H1 (cell line): ENCODE measurements around the gene CXorf65. TPM values are rescaled to one million over a fixed set of nuclear protein-coding genes. Genes with fewer than 3 reads are reported as not detected.
A peak's percentile ranks its signal among the peaks of the same experiment; 100 is the strongest.

Experiments
- CTCF ChIA-PET: fragments of 300-600 bp; sonication (Branson Sonifier 250); formaldehyde crosslinking; loops from one replicate; lab custom pipeline; 2021; ENCODE audit not compliant: partially characterized antibody; lab: Charles Lee
- POLR2A ChIA-PET: fragments of 300-600 bp; sonication (Branson Sonifier 250); formaldehyde crosslinking; loops from one replicate; lab custom pipeline; 2021; ENCODE audit warnings: inconsistent platforms; ENCODE audit not compliant: partially characterized antibody; lab: Charles Lee
- DNase-seq, 2 experiments: peaks; one replicate each; pipeline versions ENCODE4 v3.0.0 to v3.0.0-alpha.2; 2010 to 2022; ENCODE audit warnings: low spot score in 2 of 2, low read depth in 1 of 2, mixed read lengths in 1 of 2
- FAIRE-seq: peaks from 2 replicates; lab custom pipeline; 2011; peaks lifted over from hg19 to GRCh38; lab: Jason Lieb, UNC
- H2AFZ ChIP-seq: 2 replicates; pipeline ENCODE4 v1.8.1; 2012; ENCODE audit warnings: low read length, inconsistent platforms
- H2AK5ac ChIP-seq: 2 replicates; pipeline ENCODE4 v1.6.1; 2013; ENCODE audit warnings: low read depth, low read length
- H2BK120ac ChIP-seq: replicated peaks from 2 replicates; pipeline ENCODE3; 2013; ENCODE audit warnings: low read depth, low read length, inconsistent platforms
- H2BK12ac ChIP-seq: 2 replicates; pipeline ENCODE4 v1.6.1; 2013; ENCODE audit warnings: low read depth, low read length
- H2BK15ac ChIP-seq: 2 replicates; pipeline ENCODE4 v1.6.1; 2013; ENCODE audit warnings: low read length
- H2BK20ac ChIP-seq: 2 replicates; pipeline ENCODE4 v1.6.1; 2013; ENCODE audit warnings: low read length
- H2BK5ac ChIP-seq: 2 replicates; pipeline ENCODE4 v1.6.1; 2013; ENCODE audit warnings: low read depth, low read length
- H3K14ac ChIP-seq: 2 replicates; pipeline ENCODE4 v1.6.1; 2013; ENCODE audit warnings: inconsistent platforms; ENCODE audit not compliant: insufficient read length
- H3K18ac ChIP-seq: 2 replicates; pipeline ENCODE4 v1.6.1; 2013; ENCODE audit warnings: low read length; ENCODE audit errors: extremely low read depth
- H3K23ac ChIP-seq: 2 replicates; pipeline ENCODE4 v1.6.1; 2013; ENCODE audit warnings: inconsistent platforms; ENCODE audit not compliant: insufficient read length
- H3K23me2 ChIP-seq: 2 replicates; pipeline ENCODE4 v1.6.1; 2013; ENCODE audit warnings: low read depth, low read length
- H3K27ac ChIP-seq: 2 replicates; pipeline ENCODE4 v1.6.1; 2011; ENCODE audit warnings: low read depth, low read length, inconsistent platforms
- H3K27me3 ChIP-seq, 4 experiments: replicated peaks in 1 of 4; 1 replicate in 1 of 4; 2 replicates in 3 of 4; pipeline versions ENCODE4 v1.6.1 to v1.8.1; 2011 to 2013; ENCODE audit warnings: low read length in 3 of 4, mild to moderate bottlenecking in 3 of 4, inconsistent platforms in 2 of 4, mixed read lengths in 2 of 4, moderate library complexity in 1 of 4; ENCODE audit not compliant: control insufficient read depth in 3 of 4, insufficient read depth in 3 of 4; ENCODE audit errors: extremely low read depth in 1 of 4
- H3K36me3 ChIP-seq, 4 experiments: 2 replicates each; pipeline versions ENCODE4 v1.6.1 to v1.8.1; 2011 to 2013; ENCODE audit warnings: mild to moderate bottlenecking in 4 of 4, low read length in 3 of 4, moderate library complexity in 2 of 4, control low read depth in 1 of 4, inconsistent platforms in 1 of 4; ENCODE audit not compliant: insufficient read depth in 4 of 4, control insufficient read depth in 2 of 4
- H3K4ac ChIP-seq: replicated peaks from 2 replicates; pipeline ENCODE3; 2013; ENCODE audit warnings: low read length, low read depth, mixed read lengths, inconsistent platforms; ENCODE audit not compliant: insufficient read length
- H3K4me1 ChIP-seq, 4 experiments: replicated peaks in 1 of 4; 1 replicate in 1 of 4; 2 replicates in 3 of 4; pipeline versions ENCODE4 v1.6.1 to v1.8.1; 2011 to 2013; ENCODE audit warnings: low read length in 3 of 4, inconsistent platforms in 2 of 4, mixed read lengths in 1 of 4; ENCODE audit not compliant: insufficient read depth in 4 of 4, control insufficient read depth in 3 of 4
- H3K4me2 ChIP-seq, 2 experiments: 2 replicates each; pipeline versions ENCODE4 v1.6.1 to v1.8.1; 2011 to 2013; ENCODE audit warnings: low read depth in 2 of 2, low read length in 2 of 2, control low read depth in 1 of 2, inconsistent platforms in 1 of 2, mild to moderate bottlenecking in 1 of 2; ENCODE audit not compliant: insufficient read depth in 1 of 2
- H3K4me3 ChIP-seq, 4 experiments: fragments of 200-600, 300-600 bp in 1 of 4; sonication (generic), shearing (Covaris generic), sonication (Bioruptor Twin) in 1 of 4; 2 replicates each; pipeline versions ENCODE4 v1.5.1 to v1.8.1; 2011 to 2016; ENCODE audit warnings: low read length in 4 of 4, low read depth in 3 of 4, control low read depth in 2 of 4, inconsistent platforms in 2 of 4, mild to moderate bottlenecking in 2 of 4, mixed read lengths in 1 of 4, moderate library complexity in 1 of 4; ENCODE audit not compliant: insufficient read depth in 2 of 4; ENCODE audit errors: extremely low read depth in 1 of 4
- H3K56ac ChIP-seq: replicated peaks from 2 replicates; pipeline ENCODE3; 2013; ENCODE audit warnings: low read depth, mild to moderate bottlenecking, mixed read lengths, low read length, inconsistent platforms; ENCODE audit not compliant: insufficient read length
- H3K79me1 ChIP-seq: 2 replicates; pipeline ENCODE4 v1.6.1; 2013; ENCODE audit warnings: low read depth, low read length, control low read depth
- H3K79me2 ChIP-seq, 2 experiments: 2 replicates each; pipeline versions ENCODE4 v1.6.1 to v1.8.1; 2012 to 2013; ENCODE audit warnings: low read length in 2 of 2, mild to moderate bottlenecking in 2 of 2, inconsistent platforms in 1 of 2; ENCODE audit not compliant: insufficient read depth in 2 of 2, control insufficient read depth in 1 of 2
- H3K9ac ChIP-seq, 4 experiments: replicated peaks in 1 of 4; 1 replicate in 1 of 4; 2 replicates in 3 of 4; pipeline versions ENCODE4 v1.6.1 to v1.8.1; 2011 to 2013; ENCODE audit warnings: low read depth in 3 of 4, low read length in 3 of 4, control low read depth in 2 of 4, mild to moderate bottlenecking in 2 of 4, moderate library complexity in 2 of 4, inconsistent platforms in 1 of 4; ENCODE audit errors: extremely low read depth in 1 of 4
- H3K9me3 ChIP-seq, 2 experiments: 2 replicates each; pipeline versions ENCODE4 v1.6.1 to v1.8.1; 2012 to 2013; ENCODE audit warnings: mild to moderate bottlenecking in 2 of 2, moderate library complexity in 2 of 2, control low read depth in 1 of 2, inconsistent platforms in 1 of 2, low read depth in 1 of 2, low read length in 1 of 2, mixed read lengths in 1 of 2; ENCODE audit not compliant: insufficient read depth in 2 of 2
- H4K20me1 ChIP-seq, 2 experiments: replicated peaks in 1 of 2; 2 replicates each; pipeline versions ENCODE3 to v1.8.1; 2011 to 2013; ENCODE audit warnings: inconsistent platforms in 2 of 2, low read length in 2 of 2, mild to moderate bottlenecking in 1 of 2; ENCODE audit not compliant: insufficient read depth in 2 of 2, control insufficient read depth in 1 of 2
- H4K5ac ChIP-seq: 2 replicates; pipeline ENCODE4 v1.6.1; 2013; ENCODE audit warnings: low read length, low read depth, mixed read lengths, inconsistent platforms; ENCODE audit not compliant: insufficient read length
- H4K8ac ChIP-seq: 2 replicates; pipeline ENCODE4 v1.8.0; 2013; ENCODE audit warnings: mild to moderate bottlenecking, moderate library complexity, low read length, inconsistent platforms; ENCODE audit not compliant: insufficient read depth; ENCODE audit errors: extremely low read depth
- H4K91ac ChIP-seq: replicated peaks from 2 replicates; pipeline ENCODE3; 2013; ENCODE audit warnings: low read length, mixed read lengths, inconsistent platforms; ENCODE audit not compliant: insufficient read length
- ASH2L ChIP-seq: fragments of 200-600, 300-600 bp; sonication (generic); IDR thresholded peaks from one replicate; pipeline ENCODE4 v1.7.1; 2017; ENCODE audit warnings: low read length
- MAX ChIP-seq: IDR thresholded peaks from 2 replicates; pipeline ENCODE4 v1.6.1; 2012; ENCODE audit warnings: inconsistent platforms
- RBBP5 ChIP-seq: IDR thresholded peaks from 2 replicates; pipeline ENCODE4 v1.7.1; 2012; ENCODE audit warnings: low read depth, mild to moderate bottlenecking, inconsistent platforms, low read length, moderate library complexity, borderline replicate concordance
- SIRT6 ChIP-seq: IDR thresholded peaks from one replicate; pipeline ENCODE4 v1.7.1; 2012; ENCODE audit warnings: low read length, inconsistent platforms
- SP1 ChIP-seq: IDR thresholded peaks from 2 replicates; pipeline ENCODE4 v1.6.1; 2011; ENCODE audit warnings: low read depth, low read length
- SUZ12 ChIP-seq: fragments of 200-600 bp; sonication (generic); IDR thresholded peaks from 2 replicates; pipeline ENCODE4 v1.6.1; 2012; ENCODE audit warnings: mild to moderate bottlenecking, inconsistent platforms, low read length, moderate library complexity, mixed read lengths
- TCF12 ChIP-seq: IDR thresholded peaks from 2 replicates; pipeline ENCODE4 v1.6.1; 2011; ENCODE audit warnings: low read depth, mild to moderate bottlenecking, low read length
- WGBS, 2 experiments: shearing (Covaris generic) in 1 of 2; methylation state at CpG; one replicate each; pipeline versions ENCODE4 v1.1.6 to v1.1.7; 2013 to 2015; ENCODE audit warnings: low lambda C conversion rate in 2 of 2, mixed read lengths in 2 of 2, inconsistent platforms in 1 of 2, low coverage in 1 of 2, missing lambda C conversion rate in 1 of 2; ENCODE audit not compliant: insufficient replicate concordance in 2 of 2, insufficient coverage in 1 of 2, insufficient read length in 1 of 2; ENCODE audit errors: extremely low coverage in 1 of 2, missing lambda C conversion rate in 1 of 2; 5-methylcytosine and 5-hydroxymethylcytosine counted together
- polyA plus RNA-seq, 7 experiments: library from polyadenylated mRNA; depleted of rRNA in 3 of 7; stranded (reverse) in 5 of 7; unstranded in 2 of 7; fragments of >200 nt in 5 of 7; fragments of 200-250 nt in 2 of 7; gene quantifications; 1 replicate in 5 of 7; 2 replicates in 1 of 7; 4 replicates in 1 of 7; pipeline versions ENCODE4 v1.2.1 to v1.2.3, GENCODE V29; 2011 to 2013; ENCODE audit warnings: missing spikeins in 2 of 7, mixed read lengths in 2 of 7
- total RNA-seq: library from RNA; stranded (reverse); fragmentation: NEBNext Ultra II Directional; extraction: Animal tissue kit (Norgen Biotek cat#: 25700); gene quantifications from 2 replicates; pipeline ENCODE4 v1.2.1, GENCODE V29; 2021

CXorf65 gene
- total and polyA plus RNA-seq, 2 of the 8 experiments (the other 6 are each of a cell fraction or from before 2014, with no cell fraction given): not detected

- DNase-seq: peak; percentile 43 to 56
- Histone ChIP-seq H3K4me2 (peak overlapping the region; percentile 60 to 74), H2BK15ac (no peak overlapping the region)
These were observed 3.2 kb downstream of the CXorf65 start for GRCh38 chrX:71103110-71103983.

More at GRCh38 chrX:71103110-71103983, 3.2 kb downstream of the CXorf65 start:
- peak; percentile 52 for FAIRE-seq
- H3K56ac ChIP-seq: no peak overlapping the region
- 4% methylated on average over 4 of the region's 10 CpGs; no CpG with 5 or more reads in 1 of the 2 experiments for WGBS, 2 experiments
- no peak overlapping the region for H4K8ac ChIP-seq
- no peak overlapping the region for H2BK120ac ChIP-seq
- peaks cover 5% of the 10 kb centered on the region for H3K23me2 ChIP-seq
- peak overlapping the region in 2 of 4 experiments; percentile 13 to 53; a peak in 4 of 8 replicates for H3K4me3 ChIP-seq
- peak overlapping the region; percentile 3; the same call in 1 of the 2 replicates for H2BK5ac ChIP-seq
- peaks cover 6 to 39% (median 18%) of the 10 kb centered on the region in 4 experiments for H3K4me1 ChIP-seq
- no peak overlapping the region for H3K23ac ChIP-seq
- 0 out of 2 replicates have a peak, but pooled peaks have one; percentile 8 for TF ChIP-seq RBBP5
- TF ChIP-seq ASH2L: peak; percentile 88
- TF ChIP-seq SP1: 0 out of 2 replicates have a peak, but pooled peaks have one; percentile 5
- peak; percentile 33; the same call in 1 of the 2 replicates for TF ChIP-seq MAX
- no peak for TF ChIP-seq SUZ12
- no peak for TF ChIP-seq SIRT6
- 0 out of 2 replicates have a peak, but pooled peaks have one; percentile 71 for TF ChIP-seq TCF12
- TF ChIP-seq, all 59 proteins: peak for 5
- H3K18ac ChIP-seq: peak overlapping the region; percentile 48
- no peak overlapping the region for H3K4ac ChIP-seq
- H3K27me3 ChIP-seq: peaks cover 0 to 5% (median 0%) of the 10 kb centered on the region in 4 experiments; a peak in 1 of 7 replicates
- peak overlapping the region; percentile 36; the same call in 1 of the 2 replicates for H3K27ac ChIP-seq
- peak overlapping the region; percentile 52 for H4K91ac ChIP-seq
- POLR2A ChIA-PET: interaction anchor here (0.8 to 1.4 kb wide), 7 partner anchors 8 to 173 kb away, joined by 3 to 10 read pairs (median 3); partner anchors contain the start of genes IL2RG, MED12 and SLC7A3
- no peak overlapping the region for H3K9ac ChIP-seq
- 0 out of 2 replicates have a peak overlapping the region, but pooled peaks have one; percentile 39 for H2AK5ac ChIP-seq
- no peak overlapping the region for H2BK12ac ChIP-seq
- H3K9me3 ChIP-seq: no peaks in the 10 kb centered on the region
- peaks cover 0 to 6% (median 0%) of the 10 kb centered on the region in 4 experiments; a peak in 1 of 8 replicates for H3K36me3 ChIP-seq
- CTCF ChIA-PET: interaction anchor here (1.4 to 1.5 kb wide), 2 partner anchors 26 to 105 kb away, joined by 4 to 5 read pairs; no protein-coding TSS in a partner anchor
- H2BK20ac ChIP-seq: peak overlapping the region; percentile 72; the same call in 1 of the 2 replicates
- H2AFZ ChIP-seq: no peak overlapping the region
- H4K20me1 ChIP-seq: no peaks in the 10 kb centered on the region
- peak overlapping the region; percentile 58 for H4K5ac ChIP-seq
- no peak overlapping the region for H3K14ac ChIP-seq
- no peaks in the 10 kb centered on the region for H3K79me2 ChIP-seq
- H3K79me1 ChIP-seq: no peaks in the 10 kb centered on the region
